ENCODE results near the gene GALNT2. TPM values are rescaled to one million over a fixed set of nuclear protein-coding genes. Genes with fewer than 3 reads are reported as not detected.

Gene GALNT2
- total and polyA plus RNA-seq, 4 donors = 47.5 to 182 (median 114) TPM

DNA sequence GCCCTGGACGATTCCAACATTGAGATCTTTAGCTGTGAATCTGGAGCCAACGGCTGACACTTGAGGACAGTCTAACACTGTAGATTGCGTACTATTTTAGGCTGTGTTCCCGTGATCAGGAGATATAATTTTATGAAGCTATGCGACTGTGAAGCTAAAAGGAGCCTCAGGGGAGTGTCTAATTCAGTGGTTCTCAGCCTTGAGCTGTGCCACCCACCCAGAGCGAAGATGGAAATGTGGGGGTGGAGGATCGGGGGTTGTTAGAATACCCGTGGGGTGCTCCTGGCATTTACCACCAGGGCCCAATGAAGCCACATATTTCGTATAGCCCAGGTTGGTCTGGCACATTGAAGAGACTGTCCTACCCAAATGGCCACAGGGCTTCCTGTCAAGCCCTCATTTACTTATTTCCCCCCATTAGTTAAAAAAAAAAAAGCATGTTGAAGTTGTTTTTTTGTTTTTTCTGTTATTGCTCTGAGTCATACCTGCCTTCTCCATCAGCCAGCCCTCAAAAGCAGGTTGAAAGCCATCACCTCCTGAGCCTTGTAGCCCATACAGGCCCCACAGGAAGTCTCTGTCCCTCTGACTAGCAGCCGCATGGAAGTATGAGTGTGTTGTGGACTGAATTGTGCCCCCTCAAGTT is 141.7 kb downstream of the GALNT2 start:
- no peak for DNase-seq (ENCODE audit: low spot score)
- Histone ChIP-seq H3K4me1 (ENCODE audit: control insufficient read depth in 4 of 4, insufficient read depth in 4 of 4, low read length in 3 of 4) (peaks cover 0 to 5% (median 4%) of the 10 kb centered on the region in 4 donors), H3K9me3 (ENCODE audit: control insufficient read depth in 4 of 4, low read length in 3 of 4) (no peaks in the 10 kb centered on the region), H3K4me3 (ENCODE audit: low read depth in 1 of 3, low read length in 3 of 3) (no peak overlapping the region), H3K36me3 (ENCODE audit: control insufficient read depth in 4 of 4, insufficient read depth in 3 of 4, low read depth in 1 of 4, low read length in 3 of 4) (peaks cover 0 to 22% (median 9%) of the 10 kb centered on the region in 4 donors), H3K9ac (ENCODE audit: low read depth in 1 of 2, low read length in 2 of 2) (no peak overlapping the region), H3K27me3 (ENCODE audit: control insufficient read depth in 4 of 4, insufficient read depth in 4 of 4, low read length in 3 of 4) (no peaks in the 10 kb centered on the region), H3K27ac (ENCODE audit: low read depth in 1 of 2, low read length in 2 of 2) (no peak overlapping the region)
- no peak for TF ChIP-seq JUND (IDR thresholded peaks at IDR 0.05)
- TF ChIP-seq GABPA (IDR thresholded peaks at IDR 0.05 in 1 of 2, conservative IDR thresholded peaks at IDR 0.05 in 1 of 2) = no peak
- TF ChIP-seq, protein P1, sequence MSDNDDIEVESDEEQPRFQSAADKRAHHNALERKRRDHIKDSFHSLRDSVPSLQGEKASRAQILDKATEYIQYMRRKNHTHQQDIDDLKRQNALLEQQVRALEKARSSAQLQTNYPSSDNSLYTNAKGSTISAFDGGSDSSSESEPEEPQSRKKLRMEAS (IDR thresholded peaks at IDR 0.05) = no peak
- TF ChIP-seq, protein P2, sequence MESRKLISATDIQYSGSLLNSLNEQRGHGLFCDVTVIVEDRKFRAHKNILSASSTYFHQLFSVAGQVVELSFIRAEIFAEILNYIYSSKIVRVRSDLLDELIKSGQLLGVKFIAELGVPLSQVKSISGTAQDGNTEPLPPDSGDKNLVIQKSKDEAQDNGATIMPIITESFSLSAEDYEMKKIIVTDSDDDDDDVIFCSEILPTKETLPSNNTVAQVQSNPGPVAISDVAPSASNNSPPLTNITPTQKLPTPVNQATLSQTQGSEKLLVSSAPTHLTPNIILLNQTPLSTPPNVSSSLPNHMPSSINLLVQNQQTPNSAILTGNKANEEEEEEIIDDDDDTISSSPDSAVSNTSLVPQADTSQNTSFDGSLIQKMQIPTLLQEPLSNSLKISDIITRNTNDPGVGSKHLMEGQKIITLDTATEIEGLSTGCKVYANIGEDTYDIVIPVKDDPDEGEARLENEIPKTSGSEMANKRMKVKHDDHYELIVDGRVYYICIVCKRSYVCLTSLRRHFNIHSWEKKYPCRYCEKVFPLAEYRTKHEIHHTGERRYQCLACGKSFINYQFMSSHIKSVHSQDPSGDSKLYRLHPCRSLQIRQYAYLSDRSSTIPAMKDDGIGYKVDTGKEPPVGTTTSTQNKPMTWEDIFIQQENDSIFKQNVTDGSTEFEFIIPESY (IDR thresholded peaks at IDR 0.05) = no peak
- no peak for TF ChIP-seq HNF4A (conservative IDR thresholded peaks at IDR 0.05)
- TF ChIP-seq HNF4G (IDR thresholded peaks at IDR 0.05) = no peak
- TF ChIP-seq NR2F2 (IDR thresholded peaks at IDR 0.05) = no peak
- no peak for TF ChIP-seq YY1 (IDR thresholded peaks at IDR 0.05)
- TF ChIP-seq SP1 (IDR thresholded peaks at IDR 0.05) = no peak
- no peak for TF ChIP-seq EGR1 (IDR thresholded peaks at IDR 0.05; ENCODE audit: low read depth in 2 of 2)
- TF ChIP-seq, protein P3, sequence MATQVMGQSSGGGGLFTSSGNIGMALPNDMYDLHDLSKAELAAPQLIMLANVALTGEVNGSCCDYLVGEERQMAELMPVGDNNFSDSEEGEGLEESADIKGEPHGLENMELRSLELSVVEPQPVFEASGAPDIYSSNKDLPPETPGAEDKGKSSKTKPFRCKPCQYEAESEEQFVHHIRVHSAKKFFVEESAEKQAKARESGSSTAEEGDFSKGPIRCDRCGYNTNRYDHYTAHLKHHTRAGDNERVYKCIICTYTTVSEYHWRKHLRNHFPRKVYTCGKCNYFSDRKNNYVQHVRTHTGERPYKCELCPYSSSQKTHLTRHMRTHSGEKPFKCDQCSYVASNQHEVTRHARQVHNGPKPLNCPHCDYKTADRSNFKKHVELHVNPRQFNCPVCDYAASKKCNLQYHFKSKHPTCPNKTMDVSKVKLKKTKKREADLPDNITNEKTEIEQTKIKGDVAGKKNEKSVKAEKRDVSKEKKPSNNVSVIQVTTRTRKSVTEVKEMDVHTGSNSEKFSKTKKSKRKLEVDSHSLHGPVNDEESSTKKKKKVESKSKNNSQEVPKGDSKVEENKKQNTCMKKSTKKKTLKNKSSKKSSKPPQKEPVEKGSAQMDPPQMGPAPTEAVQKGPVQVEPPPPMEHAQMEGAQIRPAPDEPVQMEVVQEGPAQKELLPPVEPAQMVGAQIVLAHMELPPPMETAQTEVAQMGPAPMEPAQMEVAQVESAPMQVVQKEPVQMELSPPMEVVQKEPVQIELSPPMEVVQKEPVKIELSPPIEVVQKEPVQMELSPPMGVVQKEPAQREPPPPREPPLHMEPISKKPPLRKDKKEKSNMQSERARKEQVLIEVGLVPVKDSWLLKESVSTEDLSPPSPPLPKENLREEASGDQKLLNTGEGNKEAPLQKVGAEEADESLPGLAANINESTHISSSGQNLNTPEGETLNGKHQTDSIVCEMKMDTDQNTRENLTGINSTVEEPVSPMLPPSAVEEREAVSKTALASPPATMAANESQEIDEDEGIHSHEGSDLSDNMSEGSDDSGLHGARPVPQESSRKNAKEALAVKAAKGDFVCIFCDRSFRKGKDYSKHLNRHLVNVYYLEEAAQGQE (IDR thresholded peaks at IDR 0.05) = no peak
- TF ChIP-seq, protein P4, sequence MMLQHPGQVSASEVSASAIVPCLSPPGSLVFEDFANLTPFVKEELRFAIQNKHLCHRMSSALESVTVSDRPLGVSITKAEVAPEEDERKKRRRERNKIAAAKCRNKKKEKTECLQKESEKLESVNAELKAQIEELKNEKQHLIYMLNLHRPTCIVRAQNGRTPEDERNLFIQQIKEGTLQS (IDR thresholded peaks at IDR 0.05) = no peak
- TF ChIP-seq, protein P5, sequence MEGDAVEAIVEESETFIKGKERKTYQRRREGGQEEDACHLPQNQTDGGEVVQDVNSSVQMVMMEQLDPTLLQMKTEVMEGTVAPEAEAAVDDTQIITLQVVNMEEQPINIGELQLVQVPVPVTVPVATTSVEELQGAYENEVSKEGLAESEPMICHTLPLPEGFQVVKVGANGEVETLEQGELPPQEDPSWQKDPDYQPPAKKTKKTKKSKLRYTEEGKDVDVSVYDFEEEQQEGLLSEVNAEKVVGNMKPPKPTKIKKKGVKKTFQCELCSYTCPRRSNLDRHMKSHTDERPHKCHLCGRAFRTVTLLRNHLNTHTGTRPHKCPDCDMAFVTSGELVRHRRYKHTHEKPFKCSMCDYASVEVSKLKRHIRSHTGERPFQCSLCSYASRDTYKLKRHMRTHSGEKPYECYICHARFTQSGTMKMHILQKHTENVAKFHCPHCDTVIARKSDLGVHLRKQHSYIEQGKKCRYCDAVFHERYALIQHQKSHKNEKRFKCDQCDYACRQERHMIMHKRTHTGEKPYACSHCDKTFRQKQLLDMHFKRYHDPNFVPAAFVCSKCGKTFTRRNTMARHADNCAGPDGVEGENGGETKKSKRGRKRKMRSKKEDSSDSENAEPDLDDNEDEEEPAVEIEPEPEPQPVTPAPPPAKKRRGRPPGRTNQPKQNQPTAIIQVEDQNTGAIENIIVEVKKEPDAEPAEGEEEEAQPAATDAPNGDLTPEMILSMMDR (IDR thresholded peaks at IDR 0.05; ENCODE audit: low read depth, low read length, missing input control) = no peak
- no peak for TF ChIP-seq RXRA (IDR thresholded peaks at IDR 0.05)
- no peak for TF ChIP-seq TAF1 (conservative IDR thresholded peaks at IDR 0.05)
- no peak for TF ChIP-seq RAD21 (IDR thresholded peaks at IDR 0.05)
- TF ChIP-seq FOXA1 (IDR thresholded peaks at IDR 0.05) = no peak
- no peak for TF ChIP-seq FOXA2 (IDR thresholded peaks at IDR 0.05)
- WGBS = 89% methylated on average over 10 of the region's 10 CpGs
